Amygdala (tissue), 56 donors: ENCODE results near the gene BAAT.
"Not testable (repeated sequence)": the region's sequence is repeated elsewhere in the genome, so short reads cannot be mapped to it uniquely, and the experiment has no call there.

Source experiments
- DNase-seq, 56 donors: peaks; one replicate each; lab custom pipeline; 2025; lab: John Stamatoyannopoulos, UW

The BAAT gene

DNA sequence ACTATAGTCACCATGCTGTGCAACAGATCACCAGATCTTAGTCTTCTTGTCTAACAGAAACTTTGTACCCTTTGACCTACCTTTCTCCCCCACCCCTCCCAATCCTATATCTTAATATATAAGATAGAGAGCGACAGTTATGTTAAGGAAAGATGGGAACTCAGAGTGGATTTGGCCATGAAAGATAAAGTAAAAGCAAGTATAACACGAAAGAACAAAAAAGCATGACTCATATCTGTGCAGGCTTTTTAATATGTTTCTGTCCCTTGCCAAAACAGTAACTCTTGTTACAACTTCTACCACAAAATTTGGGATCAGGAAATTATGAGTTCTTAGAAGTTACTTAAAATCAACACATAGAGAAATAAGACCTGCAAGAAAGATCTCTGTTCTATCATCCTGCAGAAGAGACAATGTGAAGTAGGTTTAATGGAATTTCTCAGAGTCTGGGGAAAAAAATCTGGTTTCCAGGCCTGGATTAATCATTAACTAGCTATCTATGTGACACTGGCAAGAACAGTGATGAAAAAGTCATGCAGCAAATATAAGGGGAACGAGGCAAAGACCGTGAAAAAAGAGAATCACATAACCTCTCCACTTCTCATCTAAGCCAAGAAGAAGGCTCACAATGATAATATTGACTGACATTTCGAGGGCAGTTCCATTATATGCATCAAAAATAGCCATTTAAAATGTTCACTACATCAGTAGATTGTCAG, 18.6 kb downstream of the BAAT start:
- no peak for DNase-seq

- DNase-seq, result no peak
These were observed 19.6 kb downstream of the BAAT start for GRCh38 chr9:101365181-101365580.

- DNase-seq, result no peak
These were observed 22.4 kb downstream of the BAAT start for GRCh38 chr9:101362450-101362849.

- no peak for DNase-seq
These were observed 24.2 kb downstream of the BAAT start for GRCh38 chr9:101360647-101361046.

- no peak for DNase-seq
These were observed 25.1 kb downstream of the BAAT start for GRCh38 chr9:101359679-101360078.

DNA sequence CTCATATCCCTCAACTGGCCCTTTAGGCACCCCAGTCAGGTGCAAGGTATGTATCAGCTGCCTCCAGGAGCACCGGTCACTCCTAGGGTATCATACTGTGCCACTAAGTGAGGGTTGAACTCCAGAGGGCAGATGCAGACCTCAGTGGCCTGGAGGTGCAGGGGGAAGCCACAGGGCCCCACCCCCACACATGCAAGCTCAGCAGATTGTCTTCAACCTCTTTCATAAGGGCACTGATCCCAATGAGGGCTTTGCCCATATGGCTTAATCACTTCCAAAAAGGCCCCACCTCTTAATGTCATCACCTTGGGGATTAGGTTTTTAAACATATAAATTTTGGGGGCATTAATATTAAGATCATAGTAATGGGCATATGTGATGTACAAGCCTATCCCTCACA, 28.2 kb downstream of the BAAT start:
- DNase-seq, result no peak

DNA sequence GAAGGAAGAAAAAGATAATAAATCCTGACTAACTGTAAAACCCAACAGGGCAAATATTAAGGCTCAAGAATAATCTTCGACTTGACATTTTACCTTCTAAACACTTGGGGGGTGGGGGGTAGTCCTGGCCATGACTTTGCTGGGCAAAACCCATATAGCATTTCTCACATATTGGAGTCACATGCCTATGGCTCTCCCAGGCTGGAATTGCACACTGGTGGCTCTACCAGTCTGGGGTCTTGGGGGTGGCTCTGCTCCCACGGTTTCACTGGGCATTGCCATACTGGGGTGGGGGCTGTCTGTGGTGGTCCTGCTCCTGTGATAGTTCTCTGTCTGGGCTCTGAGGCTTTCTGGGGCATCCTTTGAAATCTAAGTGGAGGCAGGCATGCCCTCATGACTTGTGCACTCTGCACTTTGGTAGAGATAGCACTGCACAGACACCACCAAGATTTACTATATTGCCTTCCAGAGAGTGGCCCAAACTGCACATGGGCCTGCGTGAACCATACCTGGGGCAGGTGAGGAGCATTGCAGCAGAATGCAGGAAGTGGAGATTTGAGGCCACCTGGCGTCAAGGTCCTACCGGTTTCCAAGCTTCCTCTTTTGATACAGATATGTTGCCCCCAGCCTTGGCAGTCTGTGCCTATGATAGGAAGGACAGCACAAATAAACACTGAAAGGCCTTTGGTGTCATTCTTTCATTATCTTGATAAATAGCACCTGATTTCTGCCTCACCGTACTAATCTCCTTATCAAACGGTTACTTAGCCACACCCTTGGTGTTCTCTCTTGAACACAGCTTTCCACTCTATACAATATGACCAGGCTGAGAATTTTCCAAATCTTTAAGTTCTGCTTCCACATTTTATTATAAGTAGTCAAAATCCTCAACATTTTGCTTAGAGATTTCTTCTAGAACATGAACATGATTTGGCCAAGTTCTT, 29.8 kb downstream of the BAAT start:
- no peak for DNase-seq

DNA sequence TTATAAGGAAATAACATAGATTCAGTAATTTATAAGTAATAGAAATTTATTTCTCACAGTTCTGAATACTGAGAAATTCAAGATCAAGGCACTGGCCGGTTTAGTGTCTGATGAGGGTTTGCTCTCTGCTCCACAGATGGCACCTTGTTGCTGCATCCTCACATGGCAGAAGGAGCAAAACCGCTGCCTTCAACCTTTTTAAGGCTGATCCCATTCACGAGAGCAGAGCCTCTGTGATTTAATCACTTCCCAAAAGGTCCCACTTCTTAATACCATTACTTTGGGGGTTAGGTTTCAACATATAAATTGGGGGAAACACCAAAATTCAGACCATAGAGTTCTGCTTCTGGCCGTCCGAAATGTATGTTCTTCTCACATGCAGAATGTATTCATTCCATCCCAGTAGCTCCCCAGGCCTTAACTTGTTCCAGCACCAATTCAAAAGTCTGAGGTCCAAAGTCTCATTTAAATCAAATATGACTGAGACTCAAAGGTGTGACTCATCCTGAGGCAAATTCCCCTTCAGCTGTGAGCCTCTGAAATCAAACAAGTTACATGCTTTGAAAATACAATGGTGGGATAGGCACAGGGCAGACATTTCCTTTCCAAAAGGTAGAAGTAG, 30.6 kb downstream of the BAAT start:
- no peak for DNase-seq

DNA sequence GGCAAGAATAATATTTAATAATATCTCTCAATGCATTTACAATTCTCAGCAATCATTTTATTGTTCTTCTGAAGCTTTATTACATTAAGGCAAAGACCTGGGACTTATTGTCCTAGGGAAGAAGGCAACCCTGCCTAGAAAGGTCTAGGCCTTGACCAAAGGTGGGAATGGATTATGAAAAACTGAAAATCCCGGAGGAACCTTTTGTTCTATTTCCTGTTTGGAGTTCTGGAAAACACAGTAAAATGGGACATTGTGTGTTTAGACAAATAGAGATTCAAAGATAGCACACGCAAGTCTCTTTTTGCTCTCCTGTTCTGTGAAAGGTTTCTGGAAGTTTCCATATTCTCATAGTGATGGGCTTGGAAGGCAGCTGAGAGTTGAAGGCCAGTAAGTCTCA, 31.1 kb downstream of the BAAT start:
- DNase-seq, result no peak

DNA sequence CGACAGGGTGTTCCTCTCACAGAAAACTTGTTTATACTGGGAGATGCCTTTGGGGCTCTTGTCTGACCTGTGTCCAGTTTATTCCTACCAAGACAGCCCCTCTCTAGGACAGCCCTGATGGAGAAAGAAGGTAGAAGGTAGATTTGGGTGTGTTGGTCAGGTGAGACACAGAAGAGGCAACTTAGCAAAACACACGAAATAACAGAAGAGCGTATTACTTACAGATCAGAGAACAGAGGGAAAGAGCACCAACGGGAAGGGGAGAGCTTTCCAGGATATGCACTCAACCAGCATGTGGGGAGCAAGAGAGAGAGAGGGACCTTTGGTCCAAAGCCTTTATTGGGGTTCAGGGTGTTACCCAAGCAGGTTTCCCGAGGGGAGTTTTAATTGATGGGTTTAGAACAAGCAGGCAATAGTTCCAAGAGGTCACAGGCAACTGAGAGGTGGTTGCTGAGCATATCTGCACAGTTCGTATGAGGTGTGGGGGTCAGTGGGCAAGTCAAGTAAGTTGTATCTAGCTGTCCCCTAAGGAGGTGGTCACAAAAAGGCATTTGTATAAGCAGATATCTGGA, 31.8 kb downstream of the BAAT start:
- DNase-seq, result no peak

- DNase-seq, result no peak
These were observed 34.5 kb downstream of the BAAT start for GRCh38 chr9:101350285-101350684.

- no peak for DNase-seq
These were observed 42.2 kb downstream of the BAAT start for GRCh38 chr9:101342595-101342994.

DNA sequence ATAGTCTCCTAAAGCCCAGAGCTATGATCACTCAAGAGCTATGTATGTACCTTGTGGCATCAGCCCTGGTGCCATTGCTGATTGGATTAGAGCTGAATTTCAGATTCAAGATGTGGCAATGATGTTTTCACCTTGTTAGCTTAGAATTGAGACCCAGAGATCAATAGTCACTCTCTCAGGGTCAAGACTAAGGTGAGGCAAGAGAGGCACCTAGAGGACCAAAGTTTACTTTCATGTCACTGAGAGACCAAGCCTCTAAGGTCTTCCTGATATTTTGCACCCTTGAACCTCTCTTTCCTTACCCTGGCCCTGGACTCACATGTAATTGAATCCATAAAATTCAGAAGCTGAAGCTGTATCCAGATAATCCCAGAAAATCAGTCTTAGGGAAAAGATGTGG, 42.8 kb downstream of the BAAT start:
- no peak for DNase-seq

- no peak for DNase-seq
These were observed 47.6 kb downstream of the BAAT start for GRCh38 chr9:101337237-101337636.

DNA sequence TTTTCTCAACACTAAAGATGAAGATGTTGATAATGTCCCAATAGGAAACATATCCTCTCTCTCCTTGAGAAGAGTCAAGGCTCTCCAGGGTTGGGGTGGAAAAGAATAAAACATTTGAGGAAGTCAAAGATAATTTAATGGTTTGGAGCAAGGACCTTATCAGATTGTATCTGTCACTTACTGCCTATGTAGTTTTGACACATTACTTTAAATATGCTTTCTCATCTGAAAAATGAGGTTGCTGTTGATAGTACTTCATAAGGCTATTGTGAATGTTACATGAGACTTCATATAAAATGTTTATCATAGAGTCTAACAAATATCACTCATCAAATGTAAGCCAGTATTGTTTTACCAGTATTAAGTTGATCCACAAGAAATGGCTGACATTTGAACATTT, 48.7 kb downstream of the BAAT start:
- no peak for DNase-seq

DNA sequence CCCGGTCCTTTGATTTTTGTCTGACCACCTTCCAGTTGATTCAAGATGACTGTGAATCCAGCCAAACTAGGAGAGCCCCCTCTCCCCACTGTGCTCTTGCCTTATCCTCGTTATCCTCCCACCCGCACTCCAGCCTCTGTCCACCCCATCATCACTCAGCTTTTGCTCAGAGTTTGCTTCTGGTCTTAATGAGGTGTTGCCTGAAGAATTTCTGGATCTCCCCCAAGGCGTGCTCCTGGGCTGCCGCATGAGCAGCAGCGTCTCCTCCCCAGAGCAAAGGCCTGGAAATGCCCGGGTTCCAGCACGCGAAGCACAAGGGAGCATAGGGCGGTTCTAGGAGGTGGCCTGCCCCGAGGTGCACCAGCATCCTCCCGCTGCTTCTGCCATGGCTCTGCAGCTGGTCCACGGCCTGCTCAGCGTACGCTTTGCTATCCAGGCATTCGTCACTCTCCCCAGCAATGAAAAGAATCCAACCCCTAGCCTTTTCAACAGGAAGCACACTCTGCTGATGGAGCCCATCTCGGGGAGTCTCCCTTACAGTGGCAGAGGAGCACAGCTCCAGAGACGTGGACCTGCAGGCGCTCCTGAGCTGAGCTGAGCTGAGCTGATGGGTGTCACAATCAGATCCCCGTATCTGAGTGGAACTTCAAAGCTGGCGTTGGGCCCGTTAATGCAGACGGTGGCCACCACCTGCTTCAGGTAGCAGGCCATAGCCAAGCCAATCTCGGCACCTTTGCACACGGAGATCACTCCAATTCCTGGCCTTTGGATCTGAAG, 50.7 kb downstream of the BAAT start:
- DNase-seq, result no peak

GRCh38 chr9:101333490-101333889, 51.3 kb downstream of the BAAT start:
- no peak for DNase-seq

DNA sequence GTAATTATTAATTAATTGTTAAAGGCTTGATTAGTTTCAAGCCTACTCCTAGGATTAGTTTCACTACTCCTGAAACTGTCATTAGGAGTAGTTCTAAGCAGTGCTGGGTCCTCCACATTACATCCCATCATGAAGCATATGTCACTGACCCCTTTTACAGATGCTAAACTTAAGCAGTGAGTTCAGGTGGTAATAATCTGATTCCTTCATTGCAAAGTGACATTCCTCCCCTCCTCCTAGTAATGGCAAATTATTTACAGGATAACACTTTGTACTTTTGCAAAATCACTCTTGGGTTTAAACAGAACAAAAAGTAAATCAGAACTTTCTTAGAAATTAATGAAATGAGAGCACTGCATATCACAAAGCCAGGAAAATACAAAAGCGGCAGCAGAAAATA, 52.4 kb downstream of the BAAT start:
- no peak for DNase-seq

DNA sequence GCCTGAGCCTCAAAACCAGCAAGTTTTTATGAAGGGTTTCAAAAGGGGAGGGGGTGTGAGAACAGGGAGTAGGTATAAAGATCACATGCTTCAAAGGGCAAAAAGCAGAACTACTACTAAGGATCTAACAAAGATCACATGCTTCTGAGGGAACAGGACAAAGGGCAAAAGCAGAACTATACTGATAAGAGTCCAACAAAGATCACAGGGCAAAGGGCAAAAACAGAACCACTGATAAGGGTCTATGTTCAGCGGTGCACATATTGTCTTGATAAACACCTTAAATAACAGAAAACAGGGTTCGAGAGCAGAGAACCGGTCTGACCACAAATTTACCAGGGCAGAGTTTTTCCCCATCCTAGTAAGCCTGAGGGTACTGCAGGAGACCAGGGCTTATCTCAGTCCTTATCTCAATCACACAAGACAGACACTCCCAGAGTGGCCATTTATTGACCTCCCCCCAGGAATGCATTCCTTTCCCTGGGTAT, 57.3 kb downstream of the BAAT start:
- not testable (repeated sequence) for DNase-seq

DNA sequence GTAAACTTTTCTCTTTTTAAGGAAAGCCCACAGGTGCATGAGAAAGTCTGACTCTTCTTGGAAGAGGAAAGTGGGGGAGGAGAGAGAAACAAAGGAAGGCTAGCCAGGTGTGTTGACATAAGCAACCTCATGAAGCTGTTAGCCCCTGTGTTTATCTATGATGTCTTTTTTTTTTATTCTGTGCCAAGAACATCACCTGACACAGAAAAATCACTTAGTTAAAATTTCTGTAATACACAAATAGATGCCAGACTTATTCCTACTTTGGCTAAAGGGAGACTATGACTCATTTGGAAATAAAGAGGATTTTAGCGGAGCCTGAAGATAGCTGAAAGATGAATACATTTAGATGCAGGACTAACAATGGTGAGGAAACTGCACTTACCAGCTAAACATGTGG, 58.3 kb downstream of the BAAT start:
- DNase-seq, result no peak
